ENCODE data around the gene SPTBN1.

DNA sequence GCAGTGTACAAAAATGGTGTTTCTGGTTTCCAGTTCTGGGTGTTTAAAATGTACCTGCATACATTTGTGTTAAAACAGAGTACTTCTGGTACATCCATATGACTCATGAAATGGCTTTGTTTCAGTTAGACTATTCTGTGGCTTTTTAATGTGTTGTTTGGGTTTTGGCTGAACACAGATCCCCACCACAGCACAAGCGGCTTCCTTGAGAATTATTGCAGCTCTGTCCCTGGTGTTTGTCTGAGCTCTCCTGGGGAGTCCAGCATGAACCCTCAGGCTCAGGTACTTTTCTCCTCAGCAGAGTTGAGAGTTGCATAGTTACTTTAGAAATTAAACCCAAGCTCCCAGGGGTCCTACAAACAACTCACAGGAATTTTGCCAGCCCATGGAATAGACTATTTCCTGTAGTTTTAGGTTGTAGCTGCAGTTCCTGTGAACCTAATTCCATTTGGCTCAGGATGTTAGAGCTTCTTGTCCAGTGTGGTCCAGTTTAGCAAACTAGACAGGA is 202.5 kb downstream of the SPTBN1 start:
- TF ChIP-seq CEBPB (IDR thresholded peaks at IDR 0.05) (no peak), ZBTB7A (IDR thresholded peaks at IDR 0.05; ENCODE audit: low read depth) (no peak), TCF12 (IDR thresholded peaks at IDR 0.05; ENCODE audit: low read depth) (no peak), EP300 (IDR thresholded peaks at IDR 0.05; ENCODE audit: borderline replicate concordance) (no peak), TAF1 (IDR thresholded peaks at IDR 0.05; ENCODE audit: low read depth) (no peak)
- TF ChIP-seq, protein P1, sequence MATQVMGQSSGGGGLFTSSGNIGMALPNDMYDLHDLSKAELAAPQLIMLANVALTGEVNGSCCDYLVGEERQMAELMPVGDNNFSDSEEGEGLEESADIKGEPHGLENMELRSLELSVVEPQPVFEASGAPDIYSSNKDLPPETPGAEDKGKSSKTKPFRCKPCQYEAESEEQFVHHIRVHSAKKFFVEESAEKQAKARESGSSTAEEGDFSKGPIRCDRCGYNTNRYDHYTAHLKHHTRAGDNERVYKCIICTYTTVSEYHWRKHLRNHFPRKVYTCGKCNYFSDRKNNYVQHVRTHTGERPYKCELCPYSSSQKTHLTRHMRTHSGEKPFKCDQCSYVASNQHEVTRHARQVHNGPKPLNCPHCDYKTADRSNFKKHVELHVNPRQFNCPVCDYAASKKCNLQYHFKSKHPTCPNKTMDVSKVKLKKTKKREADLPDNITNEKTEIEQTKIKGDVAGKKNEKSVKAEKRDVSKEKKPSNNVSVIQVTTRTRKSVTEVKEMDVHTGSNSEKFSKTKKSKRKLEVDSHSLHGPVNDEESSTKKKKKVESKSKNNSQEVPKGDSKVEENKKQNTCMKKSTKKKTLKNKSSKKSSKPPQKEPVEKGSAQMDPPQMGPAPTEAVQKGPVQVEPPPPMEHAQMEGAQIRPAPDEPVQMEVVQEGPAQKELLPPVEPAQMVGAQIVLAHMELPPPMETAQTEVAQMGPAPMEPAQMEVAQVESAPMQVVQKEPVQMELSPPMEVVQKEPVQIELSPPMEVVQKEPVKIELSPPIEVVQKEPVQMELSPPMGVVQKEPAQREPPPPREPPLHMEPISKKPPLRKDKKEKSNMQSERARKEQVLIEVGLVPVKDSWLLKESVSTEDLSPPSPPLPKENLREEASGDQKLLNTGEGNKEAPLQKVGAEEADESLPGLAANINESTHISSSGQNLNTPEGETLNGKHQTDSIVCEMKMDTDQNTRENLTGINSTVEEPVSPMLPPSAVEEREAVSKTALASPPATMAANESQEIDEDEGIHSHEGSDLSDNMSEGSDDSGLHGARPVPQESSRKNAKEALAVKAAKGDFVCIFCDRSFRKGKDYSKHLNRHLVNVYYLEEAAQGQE (IDR thresholded peaks at IDR 0.05; ENCODE audit: low read depth) = no peak
- TF ChIP-seq, protein P2, sequence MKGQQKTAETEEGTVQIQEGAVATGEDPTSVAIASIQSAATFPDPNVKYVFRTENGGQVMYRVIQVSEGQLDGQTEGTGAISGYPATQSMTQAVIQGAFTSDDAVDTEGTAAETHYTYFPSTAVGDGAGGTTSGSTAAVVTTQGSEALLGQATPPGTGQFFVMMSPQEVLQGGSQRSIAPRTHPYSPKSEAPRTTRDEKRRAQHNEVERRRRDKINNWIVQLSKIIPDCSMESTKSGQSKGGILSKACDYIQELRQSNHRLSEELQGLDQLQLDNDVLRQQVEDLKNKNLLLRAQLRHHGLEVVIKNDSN (IDR thresholded peaks at IDR 0.05) = no peak
- TF ChIP-seq, protein P3, sequence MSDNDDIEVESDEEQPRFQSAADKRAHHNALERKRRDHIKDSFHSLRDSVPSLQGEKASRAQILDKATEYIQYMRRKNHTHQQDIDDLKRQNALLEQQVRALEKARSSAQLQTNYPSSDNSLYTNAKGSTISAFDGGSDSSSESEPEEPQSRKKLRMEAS (IDR thresholded peaks at IDR 0.05) = no peak
